ENCODE measurements around the gene SPOP. TPM values are rescaled to one million over a fixed set of nuclear protein-coding genes. Genes with fewer than 3 reads are reported as not detected.

SPOP gene
- total RNA-seq, 4 donors from 2014 or later = 72.2 to 81.3 (median 74.7) TPM

DNA sequence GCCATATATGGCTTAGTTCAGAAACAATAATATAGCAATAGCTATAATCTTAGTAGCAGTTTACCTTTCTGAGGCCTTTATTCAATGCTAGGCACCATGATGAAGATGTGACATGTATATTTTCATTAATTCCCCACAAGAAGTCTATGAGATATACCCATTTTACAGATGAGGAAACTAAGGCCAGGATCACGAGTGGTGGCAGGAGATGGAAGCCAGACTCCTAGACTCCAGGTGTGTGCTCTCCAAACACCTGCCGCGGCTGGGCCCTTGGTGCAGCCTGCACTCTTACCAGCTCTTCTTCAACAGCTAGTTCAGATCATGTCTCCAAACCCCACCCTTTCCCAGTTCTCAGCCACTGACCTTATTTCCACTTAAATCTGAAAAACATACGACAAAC is 87.0 kb downstream of the SPOP start:
- DNase-seq = no peak
- H3K4me1 ChIP-seq = no peaks in the 10 kb centered on the region
- TF ChIP-seq, protein P1, sequence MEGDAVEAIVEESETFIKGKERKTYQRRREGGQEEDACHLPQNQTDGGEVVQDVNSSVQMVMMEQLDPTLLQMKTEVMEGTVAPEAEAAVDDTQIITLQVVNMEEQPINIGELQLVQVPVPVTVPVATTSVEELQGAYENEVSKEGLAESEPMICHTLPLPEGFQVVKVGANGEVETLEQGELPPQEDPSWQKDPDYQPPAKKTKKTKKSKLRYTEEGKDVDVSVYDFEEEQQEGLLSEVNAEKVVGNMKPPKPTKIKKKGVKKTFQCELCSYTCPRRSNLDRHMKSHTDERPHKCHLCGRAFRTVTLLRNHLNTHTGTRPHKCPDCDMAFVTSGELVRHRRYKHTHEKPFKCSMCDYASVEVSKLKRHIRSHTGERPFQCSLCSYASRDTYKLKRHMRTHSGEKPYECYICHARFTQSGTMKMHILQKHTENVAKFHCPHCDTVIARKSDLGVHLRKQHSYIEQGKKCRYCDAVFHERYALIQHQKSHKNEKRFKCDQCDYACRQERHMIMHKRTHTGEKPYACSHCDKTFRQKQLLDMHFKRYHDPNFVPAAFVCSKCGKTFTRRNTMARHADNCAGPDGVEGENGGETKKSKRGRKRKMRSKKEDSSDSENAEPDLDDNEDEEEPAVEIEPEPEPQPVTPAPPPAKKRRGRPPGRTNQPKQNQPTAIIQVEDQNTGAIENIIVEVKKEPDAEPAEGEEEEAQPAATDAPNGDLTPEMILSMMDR (IDR thresholded peaks at IDR 0.05) = no peak
- no peak for TF ChIP-seq POLR2A (IDR thresholded peaks at IDR 0.05)
- H3K4me3 ChIP-seq = no peak overlapping the region
- no peaks in the 10 kb centered on the region for H3K27me3 ChIP-seq
- no peak overlapping the region for H3K27ac ChIP-seq
- H3K36me3 ChIP-seq = peaks cover 0 to 18% (median 0%) of the 10 kb centered on the region in 3 donors
- H3K9me3 ChIP-seq = no peaks in the 10 kb centered on the region

GRCh38 chr17:49589577-49589927 is 88.3 kb downstream of the SPOP start:
- H3K27ac ChIP-seq = no peak overlapping the region
- DNase-seq = no peak

DNA sequence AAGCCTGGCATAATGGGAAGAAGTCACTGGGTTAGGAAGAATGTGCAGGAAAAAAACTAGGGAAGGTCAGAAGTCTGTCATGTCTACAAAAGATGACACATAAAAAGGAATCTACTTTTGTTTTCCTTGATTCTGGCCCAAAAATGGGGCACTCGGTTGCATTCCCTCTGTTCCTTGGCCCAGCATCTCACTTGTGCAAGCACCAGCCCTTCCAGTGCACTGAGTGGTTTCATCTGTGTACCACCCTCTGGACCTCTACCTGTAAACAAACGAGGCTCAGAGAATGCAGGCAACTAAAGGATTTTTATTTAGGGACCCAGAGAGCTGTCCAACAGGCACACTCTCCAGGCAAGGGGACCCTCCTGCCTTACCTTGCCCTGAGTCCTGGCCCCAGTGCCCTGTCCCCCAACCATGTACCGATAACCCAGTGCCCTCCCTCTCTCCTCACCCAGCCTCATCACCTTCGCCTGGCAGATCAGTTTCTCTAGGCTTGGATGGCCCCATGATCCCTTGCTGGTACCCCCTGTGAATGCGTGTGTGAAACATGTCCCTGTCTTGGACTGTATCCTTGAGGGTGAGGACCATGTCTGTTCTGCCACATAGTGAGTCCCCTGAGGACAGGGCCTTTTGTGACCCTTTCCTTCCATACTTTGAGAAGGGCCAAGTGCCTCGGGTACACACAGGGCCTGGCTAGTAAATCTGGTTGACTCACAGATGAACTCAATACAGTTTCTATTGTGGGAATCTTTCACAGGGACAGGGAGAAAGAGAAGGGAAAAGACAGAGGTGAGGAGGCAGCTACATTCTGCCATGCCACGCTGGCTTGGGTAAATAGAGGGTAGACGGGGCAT is 88.9 kb downstream of the SPOP start:
- Histone ChIP-seq H3K27ac (no peak overlapping the region), H3K4me1 (no peaks in the 10 kb centered on the region), H3K4me3 (no peak overlapping the region), H3K9me3 (no peaks in the 10 kb centered on the region), H3K27me3 (no peaks in the 10 kb centered on the region), H3K36me3 (peaks cover 0 to 8% (median 0%) of the 10 kb centered on the region in 3 donors)
- no peak for TF ChIP-seq POLR2A (IDR thresholded peaks at IDR 0.05)
- TF ChIP-seq, protein P1 (IDR thresholded peaks at IDR 0.05) = no peak
- DNase-seq = no peak

More at GRCh38 chr17:49589577-49589927, 88.3 kb downstream of the SPOP start:
- no peaks in the 10 kb centered on the region for H3K27me3 ChIP-seq
- H3K4me1 ChIP-seq = no peaks in the 10 kb centered on the region
- H3K9me3 ChIP-seq = no peaks in the 10 kb centered on the region
- TF ChIP-seq, protein P1 (IDR thresholded peaks at IDR 0.05) = no peak
- no peak for TF ChIP-seq POLR2A (IDR thresholded peaks at IDR 0.05)
- no peak overlapping the region for H3K4me3 ChIP-seq
- H3K36me3 ChIP-seq = peaks cover 0 to 11% (median 0%) of the 10 kb centered on the region in 3 donors

- H3K27me3 ChIP-seq = no peaks in the 10 kb centered on the region
- no peaks in the 10 kb centered on the region for H3K4me1 ChIP-seq
- no peak overlapping the region for H3K27ac ChIP-seq
- no peak overlapping the region for H3K4me3 ChIP-seq
- TF ChIP-seq POLR2A (IDR thresholded peaks at IDR 0.05) = no peak
- TF ChIP-seq, protein P1 (IDR thresholded peaks at IDR 0.05) = no peak
- no peaks in the 10 kb centered on the region for H3K9me3 ChIP-seq
- H3K36me3 ChIP-seq = peaks cover 0 to 8% (median 0%) of the 10 kb centered on the region in 3 donors
- no peak for DNase-seq
These were observed 89.6 kb downstream of the SPOP start for GRCh38 chr17:49588312-49588711.

GRCh38 chr17:49587366-49588073 is 90.4 kb downstream of the SPOP start:
- Histone ChIP-seq H3K4me1 (no peaks in the 10 kb centered on the region), H3K36me3 (peaks cover 0 to 5% (median 0%) of the 10 kb centered on the region in 3 donors), H3K4me3 (no peak overlapping the region), H3K27me3 (no peaks in the 10 kb centered on the region), H3K27ac (no peak overlapping the region), H3K9me3 (no peaks in the 10 kb centered on the region)
- no peak for DNase-seq
- TF ChIP-seq, protein P1 (IDR thresholded peaks at IDR 0.05) = no peak
- TF ChIP-seq POLR2A (IDR thresholded peaks at IDR 0.05) = no peak
